Aorta (tissue), 5 donors: ENCODE results near the gene RTN1. TPM values are rescaled to one million over a fixed set of nuclear protein-coding genes. Genes with fewer than 3 reads are reported as not detected.

Experiments used
- ATAC-seq: fragments of 200-7000 bp; cut with Tn5 transposase; one replicate; pipeline ENCODE4 v1.9.1; 2022; ENCODE audit warnings: moderate library complexity; ENCODE audit not compliant: low FRiP score
- DNase-seq, 2 donors: peaks; one replicate each; pipeline ENCODE4 v3.0.0-alpha.2; 2020
- H3K27ac ChIP-seq, 2 donors: one replicate each; pipeline ENCODE4 v1.5.1; 2013; ENCODE audit warnings: low read length in 2 of 2, mild to moderate bottlenecking in 2 of 2, moderate library complexity in 2 of 2, control low read depth in 1 of 2, inconsistent platforms in 1 of 2, low read depth in 1 of 2
- H3K27me3 ChIP-seq, 2 donors: one replicate each; pipeline ENCODE4 v1.6.1; 2013; ENCODE audit warnings: control low read depth in 1 of 2, low read length in 1 of 2, mild to moderate bottlenecking in 1 of 2, moderate library complexity in 1 of 2; ENCODE audit not compliant: insufficient read depth in 2 of 2, control insufficient read depth in 1 of 2
- H3K36me3 ChIP-seq, 2 donors: one replicate each; pipeline ENCODE4 v1.6.1; 2013; ENCODE audit warnings: control low read depth in 1 of 2, low read length in 1 of 2, mild to moderate bottlenecking in 1 of 2; ENCODE audit not compliant: insufficient read depth in 2 of 2, control insufficient read depth in 1 of 2
- H3K4me1 ChIP-seq, 2 donors: one replicate each; pipeline ENCODE4 v1.6.1; 2013; ENCODE audit warnings: low read length in 2 of 2, control low read depth in 1 of 2, mild to moderate bottlenecking in 1 of 2, moderate library complexity in 1 of 2; ENCODE audit not compliant: insufficient read depth in 2 of 2, control insufficient read depth in 1 of 2
- H3K4me3 ChIP-seq, 2 donors: one replicate each; pipeline ENCODE4 v1.5.1; 2013; ENCODE audit warnings: low read length in 2 of 2, control low read depth in 1 of 2, mild to moderate bottlenecking in 1 of 2
- H3K9me3 ChIP-seq: one replicate; pipeline ENCODE4 v1.6.1; 2013; ENCODE audit warnings: mild to moderate bottlenecking, low read length; ENCODE audit not compliant: control insufficient read depth
- WGBS, 2 donors: extraction: QIAGEN DNeasy Blood & Tissue Kit; methylation state at CpG; one replicate each; pipeline ENCODE4 v1.1.7; 2013; 5-methylcytosine and 5-hydroxymethylcytosine counted together
- intact Hi-C, 2 donors: fragments of 100-400 bp; cut with DNase I; formaldehyde crosslinking; loops; one replicate each; pipeline versions ENCODE4 v1.14.2 to v1.15.0; 2022
- polyA plus RNA-seq, 2 donors: library from polyadenylated mRNA; stranded (reverse); fragments of 200-250 nt; gene quantifications; one replicate each; pipeline ENCODE4 v1.2.3, GENCODE V29; 2013
- total RNA-seq, 2 donors: library from RNA; stranded (reverse); fragmentation: NEBNext Ultra II Directional; extraction: Animal tissue kit (Norgen Biotek cat#: 25700); gene quantifications; one replicate each; pipeline ENCODE4 v1.2.1, GENCODE V29; 2021
- donor health status: healthy with polysubstance abuse.
- donor health status: Bipolar disorder and iron deficiency.
- donor health status: DM: no; HTN: no; CAD: no.
- donor health status: DM: no; HTN: no; CAD: no.
- donor health status: DM: yes; HTN: yes; CAD: no.

RTN1 gene
- total and polyA plus RNA-seq, 4 donors, result 17.8 to 43.7 (median 31.9) TPM

- Histone ChIP-seq H3K27me3 (no peaks in the 10 kb centered on the region), H3K4me3 (no peak overlapping the region), H3K27ac (no peak overlapping the region), H3K36me3 (no peaks in the 10 kb centered on the region), H3K4me1 (no peaks in the 10 kb centered on the region), H3K9me3 (no peaks in the 10 kb centered on the region)
- intact Hi-C loops, result no loop called here
- no peak for ATAC-seq
- no peak for DNase-seq
- 91 to 92% methylated on average over 2 of the region's 2 CpGs for WGBS, 2 donors
Observed at GRCh38 chr14:59863806-59864525, 6.6 kb downstream of the RTN1 start.

GRCh38 chr14:59857328-59857727, 13.2 kb downstream of the RTN1 start:
- Histone ChIP-seq H3K4me1 (no peaks in the 10 kb centered on the region), H3K4me3 (no peak overlapping the region), H3K27me3 (no peaks in the 10 kb centered on the region), H3K36me3 (no peaks in the 10 kb centered on the region), H3K27ac (no peak overlapping the region), H3K9me3 (peaks cover 1% of the 10 kb centered on the region)
- ATAC-seq (no peak), DNase-seq (no peak)
- WGBS, 2 donors, result 68 to 73% methylated on average over 2 of the region's 2 CpGs
- intact Hi-C loops, result no loop called here

DNA sequence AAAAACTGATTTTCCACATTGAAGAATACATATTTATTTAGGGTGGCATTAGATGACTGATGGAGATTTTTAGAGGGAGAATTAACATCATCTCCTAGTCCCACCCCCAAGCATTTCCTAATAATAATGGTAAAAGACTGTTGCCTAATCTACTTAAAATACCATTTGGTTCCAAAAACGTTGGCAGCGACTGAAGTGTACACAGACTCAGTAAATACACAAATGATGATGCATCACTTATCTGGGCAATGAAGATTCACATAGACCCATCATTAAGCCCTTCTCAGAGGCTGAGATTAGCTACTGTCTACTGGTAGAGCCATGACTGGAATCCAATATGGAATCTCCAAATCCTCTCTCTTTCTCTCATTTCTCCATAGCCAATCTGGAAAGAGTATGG, 18.2 kb downstream of the RTN1 start:
- Histone ChIP-seq H3K4me1 (no peaks in the 10 kb centered on the region), H3K27me3 (no peaks in the 10 kb centered on the region), H3K9me3 (no peaks in the 10 kb centered on the region), H3K27ac (no peak overlapping the region), H3K4me3 (no peak overlapping the region), H3K36me3 (no peaks in the 10 kb centered on the region)
- no peak for DNase-seq
- no peak for ATAC-seq
- 71% methylated on average over 2 of the region's 2 CpGs for WGBS, 2 donors
- intact Hi-C loops, result no loop called here

GRCh38 chr14:59850458-59850857, 20.1 kb downstream of the RTN1 start:
- no peaks in the 10 kb centered on the region for H3K36me3 ChIP-seq
- no peak overlapping the region for H3K27ac ChIP-seq
- ATAC-seq (no peak), DNase-seq (no peak)
- 93 to 95% methylated on average over 2 of the region's 2 CpGs for WGBS, 2 donors
- H3K9me3 ChIP-seq, result no peaks in the 10 kb centered on the region
- H3K27me3 ChIP-seq, result no peaks in the 10 kb centered on the region
- no peaks in the 10 kb centered on the region for H3K4me1 ChIP-seq
- H3K4me3 ChIP-seq, result no peak overlapping the region
- intact Hi-C loops, result no loop called here

DNA sequence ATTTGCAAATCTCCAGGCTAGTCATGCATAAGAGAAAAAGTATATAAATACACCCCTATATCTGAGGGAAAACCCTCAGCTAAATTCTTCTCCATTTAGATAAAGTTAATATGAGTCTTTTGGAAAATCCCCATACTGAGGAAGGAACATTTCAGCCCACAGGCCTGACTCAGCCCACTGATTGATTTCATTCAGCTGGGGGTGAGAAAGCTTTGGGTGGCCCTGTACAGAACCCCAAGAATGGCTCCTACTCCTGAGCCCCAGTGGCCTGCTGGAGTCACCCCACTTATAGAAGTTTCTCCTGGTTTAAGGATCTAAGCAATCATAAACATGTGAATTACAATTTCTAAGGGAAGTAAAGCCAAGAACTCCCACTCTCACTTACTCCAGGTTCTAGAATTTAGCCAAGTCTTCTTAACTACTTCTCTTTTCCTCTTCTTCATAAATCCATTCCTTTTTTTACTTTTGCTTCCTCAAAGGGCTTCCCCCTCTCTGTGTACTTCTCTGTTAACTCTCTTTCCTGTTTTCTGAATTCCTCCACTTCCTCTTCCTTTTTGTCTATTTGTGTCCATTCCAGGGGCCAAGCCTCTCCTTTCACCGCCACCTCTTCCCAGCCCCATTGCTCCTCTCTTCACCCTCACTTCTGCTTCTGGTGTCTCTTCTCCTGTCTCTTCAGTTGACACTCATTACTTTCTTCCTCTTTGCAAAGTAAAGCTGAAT, 21.0 kb downstream of the RTN1 start:
- H3K4me3 ChIP-seq, result no peak overlapping the region
- 92 to 97% methylated on average over 1 of the region's 1 CpG for WGBS, 2 donors
- H3K9me3 ChIP-seq, result no peaks in the 10 kb centered on the region
- H3K27ac ChIP-seq, result no peak overlapping the region
- peak in 1 of 2 donors; percentile 60 for DNase-seq
- ATAC-seq, result no peak
- no peaks in the 10 kb centered on the region for H3K27me3 ChIP-seq
- no peaks in the 10 kb centered on the region for H3K36me3 ChIP-seq
- intact Hi-C loops, result no loop called here
- no peaks in the 10 kb centered on the region for H3K4me1 ChIP-seq

DNA sequence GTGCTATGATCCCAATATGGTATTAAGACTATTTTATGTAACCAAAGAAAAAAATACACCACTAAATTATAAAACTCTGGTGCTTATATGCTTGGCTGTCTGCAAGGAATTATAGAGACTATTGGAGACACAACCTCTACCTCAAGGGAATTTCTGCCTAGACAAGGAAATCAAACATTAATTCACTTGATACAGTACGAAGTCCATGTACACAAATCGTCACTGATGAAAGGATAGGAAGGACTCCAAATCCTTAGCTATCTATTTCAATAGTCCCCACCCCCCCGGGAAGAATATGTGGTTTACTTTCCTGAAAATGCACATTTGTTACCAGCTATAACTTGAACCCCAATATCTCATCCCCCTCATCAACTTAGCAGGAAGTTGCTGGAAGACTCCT, 21.9 kb downstream of the RTN1 start:
- Histone ChIP-seq H3K27ac (no peak overlapping the region), H3K4me3 (no peak overlapping the region), H3K4me1 (no peaks in the 10 kb centered on the region), H3K9me3 (no peaks in the 10 kb centered on the region), H3K36me3 (no peaks in the 10 kb centered on the region), H3K27me3 (no peaks in the 10 kb centered on the region)
- 86 to 95% methylated on average over 3 of the region's 3 CpGs for WGBS, 2 donors
- DNase-seq (no peak), ATAC-seq (no peak)
- intact Hi-C loops, result no loop called here

- no peaks in the 10 kb centered on the region for H3K4me1 ChIP-seq
- no peak for DNase-seq
- H3K4me3 ChIP-seq, result no peak overlapping the region
- no peak for ATAC-seq
- no peak overlapping the region for H3K27ac ChIP-seq
- no peaks in the 10 kb centered on the region for H3K27me3 ChIP-seq
- intact Hi-C loops, result no loop called here
- 46 to 55% methylated on average over 3 of the region's 3 CpGs for WGBS, 2 donors
- H3K36me3 ChIP-seq, result no peaks in the 10 kb centered on the region
- H3K9me3 ChIP-seq, result no peaks in the 10 kb centered on the region
Observed at GRCh38 chr14:59847711-59848110, 22.9 kb downstream of the RTN1 start.

DNA sequence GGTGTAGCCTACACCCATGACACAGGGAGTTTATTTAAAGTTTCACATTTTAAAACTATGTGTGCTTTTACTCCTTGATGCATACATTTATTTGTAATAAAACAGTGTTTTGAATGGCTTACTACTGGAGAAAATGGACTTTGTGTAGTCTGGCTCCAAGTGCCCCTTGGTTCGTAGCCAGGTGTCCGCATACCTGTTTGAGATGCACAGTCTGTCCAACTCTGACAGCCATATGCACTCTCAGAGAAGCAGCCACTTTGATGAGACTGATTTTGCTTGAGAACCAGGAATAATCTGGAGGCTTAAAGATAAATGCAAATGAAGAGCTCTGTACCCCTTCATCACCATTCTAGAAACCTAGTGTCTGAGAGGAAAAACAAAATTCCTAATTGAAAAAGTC, 24.0 kb downstream of the RTN1 start:
- WGBS, 2 donors, result 93 to 96% methylated on average over 2 of the region's 2 CpGs
- H3K9me3 ChIP-seq, result no peaks in the 10 kb centered on the region
- DNase-seq, result no peak
- no peaks in the 10 kb centered on the region for H3K36me3 ChIP-seq
- H3K4me1 ChIP-seq, result no peaks in the 10 kb centered on the region
- ATAC-seq, result no peak
- H3K4me3 ChIP-seq, result no peak overlapping the region
- intact Hi-C loops, result no loop called here
- no peak overlapping the region for H3K27ac ChIP-seq
- no peaks in the 10 kb centered on the region for H3K27me3 ChIP-seq

- Histone ChIP-seq H3K27me3 (no peaks in the 10 kb centered on the region), H3K27ac (no peak overlapping the region), H3K4me1 (no peaks in the 10 kb centered on the region), H3K9me3 (no peaks in the 10 kb centered on the region), H3K36me3 (no peaks in the 10 kb centered on the region), H3K4me3 (no peak overlapping the region)
- WGBS, 2 donors, result 75 to 89% methylated on average over 3 of the region's 3 CpGs
- intact Hi-C loops, result no loop called here
- ATAC-seq (no peak), DNase-seq (no peak)
Observed at GRCh38 chr14:59845245-59845644, 25.3 kb downstream of the RTN1 start.
